Adrenal gland (tissue), 12 donors: ENCODE data around the gene DLGAP5. TPM values are rescaled to one million over a fixed set of nuclear protein-coding genes. Genes with fewer than 3 reads are reported as not detected.

ENCODE experiments used
- DNase-seq, 7 donors: peaks; one replicate each; pipeline ENCODE4 v3.0.0-alpha.2; 2019 to 2020
- H3K27ac ChIP-seq, 5 donors: fragments of 200-600 bp; sonication (generic) in 4 of 5; 1 replicate in 3 of 5; 2 replicates in 2 of 5; pipeline versions ENCODE4 v1.5.1 to v1.8.0; 2016 to 2020; ENCODE audit warnings: mild to moderate bottlenecking in 1 of 5
- H3K27me3 ChIP-seq: fragments of 200-600 bp; 2 replicates; pipeline ENCODE4 v1.8.0; 2021
- H3K36me3 ChIP-seq, 2 donors: fragments of 200-600 bp; replicated peaks in 1 of 2; 1 replicate in 1 of 2; 2 replicates in 1 of 2; pipeline versions ENCODE4 v1.5.1 to v1.8.0; 2018 to 2022
- H3K4me1 ChIP-seq, 2 donors: fragments of 200-600 bp; replicated peaks in 1 of 2; 1 replicate in 1 of 2; 2 replicates in 1 of 2; pipeline versions ENCODE4 v1.5.1 to v1.8.0; 2018 to 2021
- H3K4me3 ChIP-seq, 4 donors: fragments of 200-600 bp; sonication (generic) in 3 of 4; one replicate each; pipeline ENCODE4 v1.5.1; 2016 to 2018
- H3K9me3 ChIP-seq, 3 donors: fragments of 200-600 bp; sonication (generic) in 1 of 3; replicated peaks in 1 of 3; 1 replicate in 2 of 3; 2 replicates in 1 of 3; pipeline versions ENCODE4 v1.5.1 to v1.8.0; 2016 to 2021
- POLR2A ChIP-seq, 2 donors: fragments of 450-650 bp; IDR thresholded peaks; one replicate each; pipeline ENCODE4 v1.6.1; 2017; ENCODE audit warnings: antibody characterized with exemption in 2 of 2, mild to moderate bottlenecking in 2 of 2, moderate library complexity in 1 of 2
- WGBS, 4 donors: extraction: QIAGEN DNeasy Blood & Tissue Kit in 2 of 4; methylation state at CpG; one replicate each; pipeline versions ENCODE4 v1.1.5 to v1.1.7; 2013 to 2017; 5-methylcytosine and 5-hydroxymethylcytosine counted together
- intact Hi-C, 2 donors: fragments of 100-400 bp; cut with DNase I; formaldehyde crosslinking; loops; one replicate each; pipeline versions ENCODE4 v1.14.1 to v1.15.0; 2022 to 2023
- polyA plus RNA-seq, 3 donors: library from polyadenylated mRNA; stranded (reverse); fragments of 200-250 nt in 2 of 3; fragments of 350-450 nt in 1 of 3; fragmentation: Illumina TruSeq in 1 of 3; extraction: RNeasy Lipid Tissue Mini Kit (QIAGEN cat#74804) in 1 of 3; gene quantifications; one replicate each; pipeline ENCODE4 v1.2.3, GENCODE V29; 2013 to 2014
- total RNA-seq, 9 donors: library from RNA; depleted of rRNA in 4 of 9; stranded (reverse); fragments of >200 nt in 4 of 9; fragments of 120-200 nt in 1 of 9; fragmentation: NEBNext Ultra II Directional in 1 of 9; extraction: Animal tissue kit (Norgen Biotek cat#: 25700) in 1 of 9; gene quantifications; one replicate each; pipeline versions ENCODE4 v1.1.0 to v1.2.4, GENCODE V29; 2013 to 2023
- TF ChIP-seq, protein P1 (sequence below), 6 experiments: fragments of 450-650 bp in 4 of 6; fragments of 200-600 bp in 2 of 6; sonication (generic) in 1 of 6; IDR thresholded peaks; 1 replicate in 5 of 6; 2 replicates in 1 of 6; pipeline versions ENCODE4 v1.5.1 to v1.8.0; 2016 to 2021; ENCODE audit warnings: antibody characterized with exemption in 6 of 6, mild to moderate bottlenecking in 2 of 6, moderate library complexity in 1 of 6
- donor health status: healthy with polysubstance abuse.
- donor health status: Bipolar disorder and iron deficiency.
- donor health status: DM: yes; HTN: yes; CAD: no.
- donor health status: DM: no; HTN: no; CAD: no.
- donor health status: DM: no; HTN: no; CAD: no.
- donor health status: DM: yes; HTN: yes; CAD: no.

DLGAP5 gene
- total and polyA plus RNA-seq, 12 donors = 0.03 to 12.5 (median 0.99) TPM; not detected in 2

- H3K27ac ChIP-seq = no peak overlapping the region
- no peaks in the 10 kb centered on the region for H3K9me3 ChIP-seq
- H3K4me3 ChIP-seq = no peak overlapping the region
- TF ChIP-seq POLR2A (IDR thresholded peaks at IDR 0.05) = no peak
- TF ChIP-seq, protein P1, sequence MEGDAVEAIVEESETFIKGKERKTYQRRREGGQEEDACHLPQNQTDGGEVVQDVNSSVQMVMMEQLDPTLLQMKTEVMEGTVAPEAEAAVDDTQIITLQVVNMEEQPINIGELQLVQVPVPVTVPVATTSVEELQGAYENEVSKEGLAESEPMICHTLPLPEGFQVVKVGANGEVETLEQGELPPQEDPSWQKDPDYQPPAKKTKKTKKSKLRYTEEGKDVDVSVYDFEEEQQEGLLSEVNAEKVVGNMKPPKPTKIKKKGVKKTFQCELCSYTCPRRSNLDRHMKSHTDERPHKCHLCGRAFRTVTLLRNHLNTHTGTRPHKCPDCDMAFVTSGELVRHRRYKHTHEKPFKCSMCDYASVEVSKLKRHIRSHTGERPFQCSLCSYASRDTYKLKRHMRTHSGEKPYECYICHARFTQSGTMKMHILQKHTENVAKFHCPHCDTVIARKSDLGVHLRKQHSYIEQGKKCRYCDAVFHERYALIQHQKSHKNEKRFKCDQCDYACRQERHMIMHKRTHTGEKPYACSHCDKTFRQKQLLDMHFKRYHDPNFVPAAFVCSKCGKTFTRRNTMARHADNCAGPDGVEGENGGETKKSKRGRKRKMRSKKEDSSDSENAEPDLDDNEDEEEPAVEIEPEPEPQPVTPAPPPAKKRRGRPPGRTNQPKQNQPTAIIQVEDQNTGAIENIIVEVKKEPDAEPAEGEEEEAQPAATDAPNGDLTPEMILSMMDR (IDR thresholded peaks at IDR 0.05) = no peak
- H3K4me1 ChIP-seq = no peaks in the 10 kb centered on the region
- H3K27me3 ChIP-seq = no peaks in the 10 kb centered on the region
- no peaks in the 10 kb centered on the region for H3K36me3 ChIP-seq
- intact Hi-C loops = loop anchor here in 1 of 2 donors (5.0 kb wide), 1 partner anchor 71 kb away; no protein-coding TSS in a partner anchor
- no peak for DNase-seq
- 58 to 75% (median 62%) methylated on average over 3 of the region's 3 CpGs for WGBS, 4 donors
Measured at GRCh38 chr14:55158412-55158811, 33.0 kb downstream of the DLGAP5 start.

GRCh38 chr14:55157080-55157479 lies 34.3 kb downstream of the DLGAP5 start:
- Histone ChIP-seq H3K27me3 (no peaks in the 10 kb centered on the region), H3K27ac (no peak overlapping the region), H3K4me3 (no peak overlapping the region), H3K4me1 (no peaks in the 10 kb centered on the region), H3K9me3 (no peaks in the 10 kb centered on the region), H3K36me3 (no peaks in the 10 kb centered on the region)
- DNase-seq = no peak
- TF ChIP-seq, protein P1 (IDR thresholded peaks at IDR 0.05) = no peak
- TF ChIP-seq POLR2A (IDR thresholded peaks at IDR 0.05) = no peak
- intact Hi-C loops = loop anchor here in 1 of 2 donors (5.0 kb wide), 1 partner anchor 70 kb away; no protein-coding TSS in a partner anchor
- WGBS, 4 donors = 84 to 100% (median 93%) methylated on average over 1 of the region's 1 CpG

DNA sequence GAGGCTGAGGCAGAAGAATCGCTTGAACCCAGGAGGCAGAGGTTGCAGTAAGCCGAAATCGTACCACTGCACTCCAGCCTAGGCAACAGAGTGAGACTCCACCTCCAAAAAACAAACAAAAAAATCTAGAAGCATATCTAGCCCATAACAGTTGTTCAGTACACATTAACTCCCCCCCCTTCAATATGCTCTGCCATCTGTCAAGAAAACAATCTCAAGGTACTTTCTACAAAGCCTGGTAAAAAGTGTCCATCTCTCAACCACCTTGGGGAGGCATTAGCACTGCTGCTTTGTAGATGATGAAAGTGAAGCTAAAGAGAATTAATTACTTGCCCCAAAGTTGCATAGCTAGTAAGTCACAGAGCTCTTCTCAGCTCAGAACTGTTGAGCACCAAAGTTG lies 37.4 kb downstream of the DLGAP5 start:
- intact Hi-C loops = no loop called here
- H3K4me1 ChIP-seq = no peaks in the 10 kb centered on the region
- TF ChIP-seq, protein P1 (IDR thresholded peaks at IDR 0.05) = no peak
- TF ChIP-seq POLR2A (IDR thresholded peaks at IDR 0.05) = no peak
- no peak for DNase-seq
- H3K9me3 ChIP-seq = no peaks in the 10 kb centered on the region
- H3K27ac ChIP-seq = no peak overlapping the region
- no peaks in the 10 kb centered on the region for H3K27me3 ChIP-seq
- H3K36me3 ChIP-seq = no peaks in the 10 kb centered on the region
- whole genome bisulfite sequencing, 4 donors = 95 to 98% (median 95%) methylated on average over 3 of the region's 3 CpGs
- H3K4me3 ChIP-seq = no peak overlapping the region

- Histone ChIP-seq H3K4me1 (no peaks in the 10 kb centered on the region), H3K27me3 (no peaks in the 10 kb centered on the region), H3K9me3 (no peaks in the 10 kb centered on the region), H3K27ac (no peak overlapping the region), H3K36me3 (no peaks in the 10 kb centered on the region), H3K4me3 (no peak overlapping the region)
- intact Hi-C loops = no loop called here
- DNase-seq = no peak
- no peak for TF ChIP-seq POLR2A (IDR thresholded peaks at IDR 0.05)
- TF ChIP-seq, protein P1 (IDR thresholded peaks at IDR 0.05) = no peak
- WGBS, 4 donors = 84 to 93% (median 90%) methylated on average over 1 of the region's 1 CpG
Measured at GRCh38 chr14:55152052-55152753, 39.2 kb downstream of the DLGAP5 start.
